SJSA1 (cell line): ENCODE measurements around the gene MYO1C. TPM values are rescaled to one million over a fixed set of nuclear protein-coding genes. Genes with fewer than 3 reads are reported as not detected.

Experiments
- DNase-seq, 2 experiments: peaks; one replicate each; pipeline ENCODE4 v3.0.0-alpha.2; 2015 to 2020; ENCODE audit warnings: low spot score in 2 of 2, low read depth in 1 of 2
- H3K27ac ChIP-seq: fragments of 250-450 bp; sonication (Bioruptor Pico); 2 replicates; pipeline ENCODE4 v1.5.1; 2020; ENCODE audit warnings: mild to moderate bottlenecking, moderate library complexity
- H3K27me3 ChIP-seq: fragments of 250-450 bp; sonication (Bioruptor Pico); replicated peaks from 2 replicates; pipeline ENCODE4 v1.5.1; 2020; ENCODE audit warnings: mild to moderate bottlenecking, moderate library complexity
- H3K36me3 ChIP-seq: fragments of 250-450 bp; sonication (Bioruptor Pico); 2 replicates; pipeline ENCODE4 v1.5.1; 2020; ENCODE audit warnings: mild to moderate bottlenecking
- H3K4me1 ChIP-seq: fragments of 250-450 bp; sonication (Bioruptor Pico); replicated peaks from 2 replicates; pipeline ENCODE4 v1.6.1; 2021; ENCODE audit warnings: mild to moderate bottlenecking
- H3K4me3 ChIP-seq: fragments of 250-450 bp; sonication (Bioruptor Pico); 2 replicates; pipeline ENCODE4 v1.5.1; 2020; ENCODE audit warnings: mild to moderate bottlenecking
- H3K9me3 ChIP-seq: fragments of 250-450 bp; sonication (Bioruptor Pico); replicated peaks from 2 replicates; pipeline ENCODE4 v1.5.1; 2020; ENCODE audit warnings: mild to moderate bottlenecking
- total RNA-seq: library from RNA; depleted of rRNA; stranded (reverse); fragments of >200 nt; shearing (Covaris generic); gene quantifications from 2 replicates; pipeline ENCODE4 v1.2.3, GENCODE V29; 2014

MYO1C gene
- total RNA-seq, 1 experiment from 2014 or later, result 155 TPM

GRCh38 chr17:1498233-1498632, 5.7 kb upstream of the MYO1C start:
- no peak for DNase-seq
- no peaks in the 10 kb centered on the region for H3K4me1 ChIP-seq
- peaks cover 8% of the 10 kb centered on the region for H3K36me3 ChIP-seq
- H3K4me3 ChIP-seq, result no peak overlapping the region
- H3K9me3 ChIP-seq, result no peaks in the 10 kb centered on the region
- H3K27me3 ChIP-seq, result no peaks in the 10 kb centered on the region
- no peak overlapping the region for H3K27ac ChIP-seq

GRCh38 chr17:1497831-1498230, 5.3 kb upstream of the MYO1C start:
- no peaks in the 10 kb centered on the region for H3K4me1 ChIP-seq
- no peaks in the 10 kb centered on the region for H3K27me3 ChIP-seq
- H3K9me3 ChIP-seq, result no peaks in the 10 kb centered on the region
- peaks cover 8% of the 10 kb centered on the region for H3K36me3 ChIP-seq
- DNase-seq, result no peak
- no peak overlapping the region for H3K27ac ChIP-seq
- H3K4me3 ChIP-seq, result no peak overlapping the region

GRCh38 chr17:1496869-1497268, 4.4 kb upstream of the MYO1C start:
- no peak overlapping the region for H3K27ac ChIP-seq
- H3K9me3 ChIP-seq, result no peaks in the 10 kb centered on the region
- H3K4me3 ChIP-seq, result no peak overlapping the region
- H3K36me3 ChIP-seq, result peaks cover 8% of the 10 kb centered on the region
- H3K27me3 ChIP-seq, result no peaks in the 10 kb centered on the region
- DNase-seq, result no peak
- H3K4me1 ChIP-seq, result peaks cover 7% of the 10 kb centered on the region

GRCh38 chr17:1495265-1495989, 2.9 kb upstream of the MYO1C start:
- Histone ChIP-seq H3K36me3 (peaks cover 14% of the 10 kb centered on the region), H3K27me3 (no peaks in the 10 kb centered on the region), H3K9me3 (no peaks in the 10 kb centered on the region), H3K4me1 (peaks cover 16% of the 10 kb centered on the region), H3K4me3 (no peak overlapping the region), H3K27ac (no peak overlapping the region)
- no peak for DNase-seq

GRCh38 chr17:1494736-1495253, 2.3 kb upstream of the MYO1C start:
- Histone ChIP-seq H3K27ac (no peak overlapping the region), H3K27me3 (no peaks in the 10 kb centered on the region), H3K36me3 (peaks cover 14% of the 10 kb centered on the region), H3K9me3 (no peaks in the 10 kb centered on the region), H3K4me1 (peaks cover 22% of the 10 kb centered on the region), H3K4me3 (no peak overlapping the region)
- no peak for DNase-seq

- DNase-seq, result no peak
- Histone ChIP-seq H3K27me3 (no peaks in the 10 kb centered on the region), H3K36me3 (peaks cover 14% of the 10 kb centered on the region), H3K4me3 (no peak overlapping the region), H3K9me3 (no peaks in the 10 kb centered on the region), H3K27ac (no peak overlapping the region), H3K4me1 (peaks cover 28% of the 10 kb centered on the region)
Observed at GRCh38 chr17:1494203-1494602, 1.7 kb upstream of the MYO1C start.

- Histone ChIP-seq H3K4me1 (peaks cover 35% of the 10 kb centered on the region), H3K27ac (no peak overlapping the region), H3K27me3 (no peaks in the 10 kb centered on the region), H3K36me3 (peaks cover 14% of the 10 kb centered on the region), H3K4me3 (no peak overlapping the region), H3K9me3 (no peaks in the 10 kb centered on the region)
- no peak for DNase-seq
Observed at GRCh38 chr17:1493291-1493980, 950 bp upstream of the MYO1C start.

- peak overlapping the region; percentile 73 for H3K4me3 ChIP-seq
- peaks cover 15% of the 10 kb centered on the region for H3K36me3 ChIP-seq
- peaks cover 49% of the 10 kb centered on the region for H3K4me1 ChIP-seq
- H3K27me3 ChIP-seq, result no peaks in the 10 kb centered on the region
- no peaks in the 10 kb centered on the region for H3K9me3 ChIP-seq
- H3K27ac ChIP-seq, result peak overlapping the region; percentile 57
- no peak for DNase-seq
Observed at GRCh38 chr17:1491443-1492248, 840 bp downstream of the MYO1C start.

GRCh38 chr17:1490643-1491442, 1.6 kb downstream of the MYO1C start:
- peak overlapping the region; percentile 57 for H3K27ac ChIP-seq
- peak in 1 of 2 experiments; percentile 45 for DNase-seq
- no peaks in the 10 kb centered on the region for H3K9me3 ChIP-seq
- H3K36me3 ChIP-seq, result peaks cover 13% of the 10 kb centered on the region
- peaks cover 57% of the 10 kb centered on the region for H3K4me1 ChIP-seq
- no peaks in the 10 kb centered on the region for H3K27me3 ChIP-seq
- H3K4me3 ChIP-seq, result peak overlapping the region; percentile 73

GRCh38 chr17:1488826-1489270, 3.6 kb downstream of the MYO1C start:
- H3K36me3 ChIP-seq, result peaks cover 27% of the 10 kb centered on the region
- DNase-seq, result peak; percentile 69 to 75
- H3K9me3 ChIP-seq, result no peaks in the 10 kb centered on the region
- peaks cover 63% of the 10 kb centered on the region for H3K4me1 ChIP-seq
- peak overlapping the region; percentile 76 for H3K27ac ChIP-seq
- no peaks in the 10 kb centered on the region for H3K27me3 ChIP-seq
- H3K4me3 ChIP-seq, result peak overlapping the region; percentile 29

GRCh38 chr17:1487939-1488825, 4.3 kb downstream of the MYO1C start:
- peak; percentile 89 to 97 for DNase-seq
- H3K27me3 ChIP-seq, result no peaks in the 10 kb centered on the region

More at GRCh38 chr17:1487939-1488825, 4.3 kb downstream of the MYO1C start:
- Histone ChIP-seq H3K4me3 (peak overlapping the region; percentile 29), H3K4me1 (peaks cover 63% of the 10 kb centered on the region), H3K9me3 (no peaks in the 10 kb centered on the region), H3K27ac (peak overlapping the region; percentile 76), H3K36me3 (peaks cover 34% of the 10 kb centered on the region)
